Activated naive CD4-positive, alpha-beta T cell (primary cell): ENCODE results near the gene CARNS1.
A peak's percentile ranks its signal among the peaks of the same experiment; 100 is the strongest.

Experiments used
- DNase-seq, 4 experiments: peaks; one replicate each; lab custom pipeline; 2025; lab: John Stamatoyannopoulos, UW

The CARNS1 gene, protein sequence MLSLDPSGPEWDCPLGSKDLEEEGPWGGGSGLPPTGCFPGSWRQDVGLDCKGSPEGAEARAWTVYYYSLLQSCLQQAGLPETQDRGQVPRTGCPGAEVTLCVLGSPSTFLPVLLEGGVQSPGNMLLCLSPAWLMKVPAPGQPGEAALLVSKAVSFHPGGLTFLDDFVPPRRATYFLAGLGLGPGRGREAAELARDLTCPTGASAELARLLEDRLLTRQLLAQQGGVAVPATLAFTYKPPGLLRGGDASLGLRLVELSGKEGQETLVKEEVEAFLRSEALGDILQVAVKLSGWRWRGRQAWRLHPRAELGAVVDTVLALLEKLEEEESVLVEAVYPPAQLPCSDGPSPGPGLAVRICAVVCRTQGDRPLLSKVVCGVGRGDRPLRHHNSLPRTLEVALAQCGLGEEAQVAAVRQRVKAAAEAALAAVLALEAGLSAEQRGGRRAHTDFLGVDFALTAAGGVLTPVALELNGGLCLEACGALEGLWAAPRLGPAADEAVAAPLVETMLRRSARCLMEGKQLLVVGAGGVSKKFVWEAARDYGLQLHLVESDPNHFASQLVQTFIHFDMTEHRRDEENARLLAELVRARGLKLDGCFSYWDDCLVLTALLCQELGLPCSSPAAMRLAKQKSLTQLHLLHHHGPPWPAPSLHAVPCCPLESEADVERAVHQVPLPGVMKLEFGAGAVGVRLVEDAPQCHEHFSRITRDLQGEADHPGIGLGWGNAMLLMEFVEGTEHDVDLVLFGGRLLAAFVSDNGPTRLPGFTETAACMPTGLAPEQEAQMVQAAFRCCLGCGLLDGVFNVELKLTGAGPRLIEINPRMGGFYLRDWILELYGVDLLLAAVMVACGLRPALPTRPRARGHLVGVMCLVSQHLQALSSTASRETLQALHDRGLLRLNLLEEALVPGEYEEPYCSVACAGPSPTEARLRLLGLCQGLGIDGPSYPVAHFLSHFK

DNA sequence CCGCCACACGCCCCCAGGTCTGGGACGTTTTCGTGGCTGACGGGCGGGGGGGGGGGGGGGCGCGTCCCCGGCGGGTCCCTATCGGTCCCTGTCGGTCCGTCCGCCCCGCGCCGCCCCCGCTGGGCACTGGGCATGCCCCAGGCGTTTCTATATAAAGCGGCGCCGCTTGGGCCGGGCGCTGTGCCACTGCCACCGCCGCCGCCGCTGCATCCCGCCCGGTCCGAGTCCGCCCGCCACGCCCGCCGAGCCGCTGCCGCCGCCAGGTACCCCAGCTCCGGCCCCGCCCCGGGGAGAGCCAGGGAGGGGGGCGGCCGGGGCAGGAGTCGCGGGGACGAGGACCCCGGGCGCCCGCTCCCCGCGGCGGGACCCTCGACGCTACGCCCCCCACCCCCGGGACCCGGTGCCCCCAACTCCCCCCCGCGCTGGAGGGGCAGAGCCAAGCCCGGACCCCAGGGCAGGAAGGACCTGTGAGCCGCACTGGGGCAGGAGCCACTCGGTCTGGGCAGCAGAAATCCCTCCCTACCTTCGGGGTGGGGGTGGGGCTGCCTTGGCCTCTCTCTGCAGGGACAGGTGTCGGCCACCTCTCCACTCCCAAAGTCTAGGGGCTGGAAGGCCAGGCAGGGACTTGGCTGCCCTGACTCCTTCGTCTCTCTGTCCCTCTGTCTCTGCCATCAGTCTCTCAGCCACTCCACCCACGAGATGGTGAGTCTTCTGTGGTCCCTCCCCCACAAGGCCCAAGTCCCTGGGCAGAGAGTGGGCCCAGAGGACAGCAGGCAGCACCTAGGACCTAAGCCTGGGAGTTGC is at the start of gene CARNS1:
TSS of gene CARNS1 (plus strand) at position 178 of the 804 bp plus-strand sequence. CDS start at position 700, 522 bp downstream.
- DNase-seq, result no peak

DNA sequence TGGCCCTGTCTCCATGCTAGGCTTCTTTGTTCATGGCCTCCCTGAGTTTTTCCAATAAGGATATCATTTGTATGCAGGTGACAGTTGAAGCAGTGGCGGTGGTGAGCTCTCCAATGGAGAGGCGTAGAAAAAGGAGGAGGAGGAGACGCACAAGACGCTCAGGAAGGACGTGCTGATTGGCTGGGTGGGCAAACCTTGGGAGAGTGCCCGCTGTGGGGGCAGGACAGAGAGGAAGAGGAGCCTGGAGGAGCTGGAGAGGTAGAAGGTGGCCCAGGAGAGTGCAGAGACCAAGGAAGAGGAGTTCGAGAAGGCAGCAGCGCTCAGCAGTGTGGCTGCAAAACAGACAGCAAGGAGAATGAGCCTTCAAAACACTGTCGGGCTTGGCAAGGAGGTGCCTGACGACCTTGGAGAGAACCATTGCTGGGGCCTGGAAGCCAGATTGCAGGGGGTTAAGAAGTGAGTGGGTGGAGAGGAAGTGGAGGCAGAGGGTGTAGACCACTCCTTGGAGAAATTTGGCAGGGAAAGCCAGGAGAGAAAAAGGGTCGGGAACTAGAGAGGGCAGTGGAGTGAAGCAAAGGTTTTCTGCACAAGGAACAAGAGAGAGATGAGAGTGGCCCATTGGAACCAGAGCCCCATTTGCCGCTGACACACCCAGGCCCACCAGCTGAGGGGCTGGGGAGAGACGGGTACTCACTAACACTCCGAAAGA is 49.6 kb upstream of the CARNS1 start:
- no peak for DNase-seq

DNA sequence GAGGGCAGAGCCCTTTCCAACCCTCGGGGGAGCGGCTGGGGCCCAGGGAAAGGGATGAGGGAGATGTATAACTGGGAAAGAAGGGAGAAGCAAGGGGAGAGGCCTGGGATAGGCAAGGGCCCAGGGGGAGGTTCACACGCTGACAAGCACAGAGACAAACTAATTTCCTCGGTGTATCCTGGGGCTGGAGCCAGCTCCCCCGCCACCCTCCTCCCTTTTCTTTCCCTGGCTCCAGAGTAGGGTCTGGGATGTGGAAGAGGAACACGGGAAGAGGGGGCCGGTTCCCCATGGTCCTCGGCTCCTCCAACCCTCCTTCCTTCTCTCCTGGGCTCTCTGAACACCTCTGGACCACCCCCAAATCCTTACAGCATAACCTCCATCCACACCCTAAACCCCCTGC is 48.9 kb upstream of the CARNS1 start:
- DNase-seq, result no peak

DNA sequence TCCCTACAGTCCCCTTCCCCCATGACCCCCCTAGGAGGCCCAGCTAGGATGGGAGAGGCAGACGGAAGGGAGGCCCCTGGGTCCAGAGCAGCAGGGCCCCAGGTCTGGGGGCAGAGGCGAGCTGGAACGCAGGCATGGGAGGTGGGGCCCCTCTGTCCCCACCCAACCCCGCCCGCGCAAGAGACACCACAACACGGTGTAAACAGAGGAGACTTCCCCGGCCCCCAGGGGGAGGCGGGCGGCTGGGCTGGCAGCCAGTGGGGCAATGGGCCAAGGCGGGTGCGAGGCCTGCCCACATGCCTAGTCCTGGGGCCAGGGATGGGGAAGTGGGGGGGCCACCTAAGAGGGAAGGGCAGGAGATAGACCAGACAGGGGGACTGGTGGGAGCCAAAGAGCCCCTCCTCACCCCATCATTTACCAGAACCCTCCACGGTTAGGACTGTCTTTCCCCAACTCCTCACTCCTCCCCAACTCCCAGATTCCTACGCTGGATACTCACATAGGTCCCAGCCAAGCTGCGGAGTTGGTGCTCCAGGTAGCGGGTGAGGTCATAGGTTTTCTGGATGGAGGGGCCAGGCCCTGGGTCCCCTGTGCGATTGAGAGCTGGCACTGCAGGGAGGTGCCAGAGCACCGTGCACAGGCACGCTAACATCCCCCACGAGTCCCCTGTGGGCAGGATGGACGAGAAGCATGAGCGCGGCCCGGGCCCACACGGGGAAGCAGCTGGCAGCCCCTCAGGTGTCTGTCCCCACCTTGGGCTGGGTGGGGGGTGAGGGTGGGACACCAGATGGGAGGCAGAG is 48.3 kb upstream of the CARNS1 start:
- no peak for DNase-seq

DNA sequence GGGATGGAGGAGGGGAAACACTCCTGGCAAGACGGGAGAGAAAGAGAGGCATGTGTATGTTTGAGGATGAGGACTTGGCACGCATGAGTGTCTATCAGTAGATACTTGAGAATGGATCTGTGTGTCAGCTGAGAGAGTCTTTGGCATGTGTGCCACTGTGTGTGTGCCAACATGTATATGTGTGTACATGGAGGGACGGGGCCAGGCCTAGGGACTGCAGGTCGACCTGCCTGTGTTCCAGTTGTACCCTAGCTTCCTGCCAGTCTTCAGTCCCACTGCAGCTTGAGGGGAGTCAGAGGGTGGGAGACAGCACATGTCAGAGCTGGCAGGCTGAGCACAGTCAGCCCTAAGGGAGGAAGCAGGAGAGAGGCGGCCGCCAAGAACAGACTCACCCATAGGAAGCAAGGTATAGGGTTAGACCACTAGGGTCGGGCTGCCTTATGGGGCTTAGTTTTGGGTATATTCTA is 47.7 kb upstream of the CARNS1 start:
- DNase-seq, result no peak

DNA sequence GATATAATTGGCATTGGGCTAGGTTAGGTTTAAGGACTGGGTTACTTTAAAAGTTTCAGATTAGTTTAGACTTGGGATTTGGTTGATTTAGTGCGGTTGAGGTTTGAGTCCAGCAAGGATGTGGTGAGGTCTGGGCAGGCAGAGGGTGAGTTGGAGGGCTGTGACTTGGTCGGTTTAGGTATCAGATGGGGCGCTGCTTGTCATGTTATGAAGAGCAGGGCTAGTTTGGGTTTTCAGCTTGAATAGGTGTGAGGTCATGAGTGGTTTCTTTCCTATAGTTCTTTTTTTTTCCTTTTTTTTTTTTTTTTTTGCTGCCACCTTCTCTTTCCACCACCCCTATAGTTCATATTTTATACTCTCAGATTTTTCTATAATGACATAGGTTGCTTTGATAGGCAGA is 46.9 kb upstream of the CARNS1 start:
- DNase-seq, result no peak

DNA sequence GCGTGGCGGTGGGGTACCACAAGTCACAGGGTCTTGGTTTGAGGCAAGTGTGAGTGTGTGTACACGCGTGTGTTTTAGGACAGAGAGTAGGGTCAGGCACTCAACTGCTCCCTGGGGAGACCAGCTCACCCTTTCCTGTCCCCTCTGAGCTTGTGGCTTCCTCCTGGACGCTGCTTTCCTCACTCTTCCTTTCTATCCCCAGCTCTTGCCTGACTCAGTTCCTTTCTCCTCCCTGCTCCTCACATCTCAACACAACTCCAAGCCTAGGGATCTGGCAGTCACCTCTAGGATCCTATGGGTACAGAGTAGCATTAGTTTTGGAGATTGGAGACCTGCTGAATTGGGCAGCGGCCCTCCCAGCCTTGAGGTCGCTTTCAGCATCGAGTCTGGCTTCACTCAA is 46.2 kb upstream of the CARNS1 start:
- no peak for DNase-seq

DNA sequence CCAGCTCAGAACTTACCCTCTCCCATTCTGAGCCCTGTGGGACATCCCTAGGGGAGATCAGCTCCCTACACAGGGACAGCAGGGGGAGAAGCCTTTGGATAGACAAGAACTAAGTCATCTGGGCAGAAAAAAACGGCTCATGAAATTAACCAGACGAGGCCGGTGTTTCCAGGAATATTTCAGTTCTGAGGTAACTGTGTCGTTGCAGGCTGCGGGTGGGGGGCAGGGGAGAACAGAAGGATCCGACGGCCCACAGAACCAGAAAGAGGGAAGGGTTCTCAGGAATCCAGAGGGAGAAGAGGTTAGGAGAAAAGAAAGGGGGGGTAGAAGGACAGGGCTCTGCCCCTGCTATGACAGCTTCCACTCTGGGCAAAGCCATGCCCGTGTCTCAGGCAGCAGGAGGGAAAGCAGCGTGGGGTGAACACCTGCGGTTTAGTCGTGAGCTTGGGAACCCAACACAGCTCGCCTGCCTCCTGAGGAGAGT is 45.6 kb upstream of the CARNS1 start:
- no peak for DNase-seq

DNA sequence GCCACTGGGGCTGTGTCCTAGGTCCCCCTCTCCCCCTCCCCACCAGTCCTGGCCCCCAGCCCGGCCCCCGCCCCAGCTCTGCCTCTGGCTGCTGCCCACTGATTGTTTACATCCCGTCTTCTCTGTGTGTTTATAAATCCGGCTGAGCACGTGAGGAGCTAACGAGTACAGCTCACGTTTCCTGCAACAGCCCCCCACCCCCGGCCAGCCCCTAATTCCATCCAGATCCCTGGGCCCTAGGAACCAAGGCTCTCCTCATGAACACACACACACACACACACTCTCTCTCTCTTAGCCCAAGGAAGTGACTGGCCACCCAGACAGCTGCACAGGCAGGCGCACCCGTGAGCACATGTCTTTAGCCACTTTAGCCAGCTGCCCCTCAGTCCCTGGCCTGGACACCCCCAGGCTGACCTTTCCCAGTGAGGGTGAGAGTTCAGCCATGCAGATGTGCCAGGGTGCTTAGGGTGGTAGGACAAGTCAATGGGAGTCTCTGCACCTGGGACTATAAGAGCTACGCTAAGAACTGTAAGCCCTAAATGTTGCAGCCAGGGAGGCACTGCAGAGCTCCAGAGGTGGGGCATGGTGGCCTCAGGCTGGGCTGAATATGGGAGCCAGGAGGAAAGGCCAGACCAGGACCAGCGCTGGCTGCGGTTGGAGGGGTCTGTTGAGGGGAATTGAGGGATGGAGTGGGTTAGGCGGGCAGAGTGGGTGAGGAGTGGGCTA is 45.0 kb upstream of the CARNS1 start:
- DNase-seq, result no peak

DNA sequence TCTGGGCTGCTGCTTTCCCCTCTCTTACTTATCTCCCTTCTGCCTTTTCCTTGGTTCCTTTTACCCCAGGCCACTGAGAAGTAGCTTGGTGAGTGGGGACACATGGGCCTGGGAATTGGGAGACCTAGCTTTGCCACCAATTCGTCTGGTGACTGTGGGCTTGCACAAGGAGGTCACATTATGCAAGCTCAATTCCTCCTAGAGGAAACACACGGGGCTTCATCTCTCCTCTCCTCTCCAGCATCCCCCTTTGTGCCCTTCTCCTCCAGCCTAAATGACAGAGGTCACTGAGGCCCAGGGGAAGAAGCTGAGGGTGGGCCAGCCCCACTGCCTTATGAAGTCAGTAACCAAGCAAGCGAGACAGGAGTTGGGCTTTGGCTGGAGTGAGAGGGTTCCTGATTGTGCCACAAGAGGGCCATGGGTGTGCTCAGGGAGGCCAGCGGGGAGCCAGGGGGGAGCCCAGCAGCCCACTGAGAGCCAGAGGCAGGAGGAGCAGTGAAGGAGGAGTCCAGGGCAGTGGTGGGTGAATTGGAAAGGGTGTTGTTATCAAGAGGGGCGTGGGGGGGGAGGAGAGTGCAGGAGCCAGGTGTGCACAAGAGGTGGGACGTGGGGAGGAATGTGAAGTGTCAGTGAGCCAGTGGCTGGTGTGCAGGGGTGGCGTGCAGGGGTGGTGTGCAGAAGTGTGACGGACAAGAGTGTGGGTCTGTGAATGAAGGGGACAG is 44.1 kb upstream of the CARNS1 start:
- DNase-seq, result no peak

DNA sequence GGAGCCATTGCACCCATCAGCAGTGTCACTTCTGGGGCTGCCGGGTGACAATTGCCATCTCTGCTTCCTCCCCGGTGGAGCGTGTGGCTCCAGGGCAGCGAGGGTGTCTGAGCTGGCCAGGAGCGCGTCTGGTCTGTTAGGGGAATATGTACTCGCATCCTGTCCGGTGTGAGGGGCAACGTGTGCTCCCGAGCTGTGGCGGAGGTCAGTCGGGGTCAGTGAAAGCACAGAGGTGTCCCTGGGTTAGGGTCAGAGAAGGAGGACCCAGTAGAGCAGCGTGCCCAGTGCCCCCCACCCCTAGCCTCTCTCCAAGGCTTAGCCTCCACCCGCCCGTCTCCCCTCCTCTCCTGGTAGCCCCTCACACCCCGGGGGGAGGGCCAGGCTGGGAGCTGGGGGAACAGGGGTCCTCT is 43.6 kb upstream of the CARNS1 start:
- no peak for DNase-seq

DNA sequence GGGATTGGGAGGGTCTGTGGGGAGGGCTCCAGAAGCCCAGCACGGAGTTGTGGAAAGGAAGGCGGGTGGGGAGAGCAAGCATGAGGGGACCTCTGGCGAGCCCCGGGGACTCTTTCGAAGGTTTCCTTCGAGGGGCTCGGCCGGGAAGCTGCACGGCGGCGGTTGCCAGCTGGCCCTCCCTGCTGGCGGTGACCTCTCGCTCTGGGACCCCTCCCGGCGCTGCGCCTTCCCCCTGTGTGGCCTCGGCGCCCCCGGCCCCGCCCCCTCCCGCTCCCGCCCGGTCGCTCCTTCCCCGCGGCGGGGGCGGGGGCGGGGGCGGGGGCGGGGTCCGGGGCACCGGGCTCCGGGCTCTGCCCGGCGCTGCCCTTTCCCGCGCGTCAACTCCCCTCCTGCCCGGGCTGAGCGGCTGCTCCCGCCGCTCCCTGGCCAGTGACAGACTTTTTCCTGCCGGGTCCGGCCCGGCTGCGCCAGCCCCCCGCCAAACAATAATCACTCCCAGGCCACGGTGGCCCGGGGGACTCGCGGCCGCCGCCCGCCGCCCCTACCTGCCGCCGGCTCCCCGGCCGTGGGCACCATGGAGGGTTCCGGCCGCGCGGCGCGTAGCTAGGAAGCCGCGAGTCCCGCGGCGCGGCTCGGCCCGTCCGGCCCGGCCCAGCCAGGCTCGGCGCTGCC is 43.0 kb upstream of the CARNS1 start:
- no peak for DNase-seq

DNA sequence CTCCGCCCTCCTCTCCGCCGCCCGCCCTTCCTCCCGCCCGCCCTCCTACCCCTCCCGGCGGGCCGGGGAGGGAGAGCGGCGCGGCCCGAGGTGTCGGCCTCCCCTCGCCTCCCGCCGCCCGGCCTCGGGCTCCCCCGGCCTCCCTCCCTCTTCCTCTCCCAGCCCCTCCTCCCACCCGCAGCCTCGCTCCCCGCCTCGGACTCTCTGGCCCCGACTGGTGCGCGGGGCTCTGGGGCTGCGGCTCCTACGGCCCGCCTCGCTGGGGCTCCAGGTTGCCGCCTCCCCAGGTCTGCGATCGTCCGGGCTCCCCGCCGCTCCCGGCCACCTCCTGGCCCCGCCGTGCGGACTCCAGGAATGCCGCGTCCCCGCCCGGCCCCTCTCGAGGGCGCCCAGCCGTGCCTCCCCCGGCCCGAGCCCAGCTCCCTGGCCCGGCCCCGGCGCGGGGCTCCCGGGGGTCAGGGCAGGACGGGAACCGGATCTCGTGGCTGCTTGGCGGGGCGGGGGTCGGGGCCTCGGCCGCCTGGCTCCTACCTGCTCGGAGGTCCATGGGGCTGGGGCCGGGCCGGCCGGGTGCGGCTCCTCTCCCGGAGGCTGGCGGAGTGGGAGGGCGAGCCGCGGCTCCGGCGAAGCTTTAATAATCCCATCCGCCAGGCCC is 42.4 kb upstream of the CARNS1 start, which contains the start of gene CLCF1:
TSS of gene CLCF1 (minus strand) at position 606 of the 655 bp plus-strand sequence. CDS start at position 547, 59 bp downstream.
- DNase-seq, result no peak

DNA sequence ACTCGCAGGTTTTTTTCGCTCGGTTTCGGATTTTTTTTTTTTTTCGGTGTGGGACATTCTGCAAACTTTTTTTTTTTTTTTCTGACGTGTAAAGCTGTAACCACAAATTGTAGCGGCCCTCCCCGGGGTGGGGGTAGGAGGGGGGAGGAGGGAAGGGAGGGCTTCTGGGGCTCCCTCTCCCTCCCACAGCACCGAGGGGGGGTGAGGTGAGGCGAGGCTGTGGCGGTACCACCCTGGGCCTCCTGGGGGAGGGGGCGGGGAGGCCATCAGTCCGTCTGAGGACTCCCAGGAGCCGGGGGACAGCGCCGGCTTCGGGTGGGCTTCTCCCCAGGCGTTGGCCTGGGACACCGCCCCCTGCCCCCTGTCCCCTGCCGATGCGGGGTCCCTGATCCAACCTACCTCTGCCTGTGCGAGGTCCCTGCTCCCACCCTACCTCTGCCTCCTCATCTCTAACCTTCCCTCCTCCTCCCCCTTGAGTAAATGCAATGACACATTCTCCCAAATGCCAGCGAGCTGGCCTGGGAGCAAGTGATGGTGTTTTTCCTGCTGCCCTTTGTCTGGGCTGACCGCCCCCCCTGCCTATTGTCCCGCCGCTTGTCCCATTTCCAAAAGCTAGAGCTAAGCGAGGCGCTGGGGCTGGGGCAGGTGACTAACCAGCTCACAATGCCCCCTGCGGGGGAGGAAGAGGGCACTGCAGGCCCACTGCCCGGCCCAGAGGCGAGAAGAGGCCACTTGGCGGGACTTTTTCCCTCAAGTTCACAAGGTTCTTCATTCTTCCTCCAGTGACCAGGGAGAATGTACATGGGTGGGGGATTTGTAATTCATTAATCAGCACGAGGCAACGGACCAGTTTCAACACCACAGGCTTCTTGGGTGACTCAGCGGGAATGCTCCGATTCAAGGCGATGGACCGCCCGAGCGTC is 41.6 kb upstream of the CARNS1 start:
- DNase-seq, result peak in 3 of 4 experiments; percentile 26 to 66 (median 32)

DNA sequence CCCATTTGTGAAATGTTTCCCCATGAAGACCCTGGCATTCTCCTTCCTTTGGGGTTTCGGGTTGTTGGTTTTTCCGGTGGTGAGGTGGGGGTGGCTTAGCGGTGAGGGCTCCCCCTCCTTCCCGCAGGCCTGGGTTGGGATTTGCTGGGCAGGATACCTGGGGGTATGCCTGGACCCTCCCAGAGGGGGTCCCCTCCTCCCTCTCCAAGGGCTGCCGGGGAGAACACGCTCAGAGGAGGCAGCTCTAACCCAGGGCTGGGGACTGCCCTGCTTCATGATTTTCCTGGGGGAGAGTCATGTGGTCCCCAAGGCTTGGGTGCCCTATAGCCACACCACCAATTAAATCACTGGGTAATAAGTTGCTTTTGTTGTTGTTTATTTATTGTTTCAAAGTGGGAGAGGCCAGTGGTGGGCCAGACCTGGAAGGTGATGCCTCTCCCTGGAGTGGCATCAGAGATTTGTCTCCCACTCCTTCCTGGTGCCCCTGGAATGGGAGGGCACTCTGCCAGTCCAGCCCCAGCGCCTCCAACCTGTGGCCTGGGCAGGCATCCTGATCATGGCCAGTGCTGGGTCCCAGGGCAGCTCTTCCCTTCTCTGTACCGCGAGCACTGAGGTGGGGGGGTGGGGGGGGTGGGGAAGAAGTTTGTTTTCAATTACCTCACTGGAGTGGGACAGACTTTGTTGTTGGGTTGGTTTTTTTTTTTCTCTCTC is 40.8 kb upstream of the CARNS1 start:
- no peak for DNase-seq
